ENCODE measurements around the gene SMIM27.
A peak's percentile ranks its signal among the peaks of the same experiment; 100 is the strongest.
"Not testable (repeated sequence)": the region's sequence is repeated elsewhere in the genome, so short reads cannot be mapped to it uniquely, and the experiment has no call there.

Gene SMIM27

GRCh38 chr9:32590476-32590875 lies 38.3 kb downstream of the SMIM27 start:
- peak overlapping the region; percentile 28 to 58 (median 51) for H3K27ac Mint-ChIP-seq
- H3K27me3 Mint-ChIP-seq (ENCODE audit: low read depth): no peaks in the 10 kb centered on the region
- no peaks in the 10 kb centered on the region for H3K9me3 Mint-ChIP-seq
- H3K36me3 Mint-ChIP-seq (ENCODE audit: low read depth): no peaks in the 10 kb centered on the region
- peak overlapping the region in 1 of 3 experiments; percentile 25 for H3K4me3 Mint-ChIP-seq
- H3K4me1 Mint-ChIP-seq: peaks cover 19% of the 10 kb centered on the region
- TF ChIP-seq, protein P1, sequence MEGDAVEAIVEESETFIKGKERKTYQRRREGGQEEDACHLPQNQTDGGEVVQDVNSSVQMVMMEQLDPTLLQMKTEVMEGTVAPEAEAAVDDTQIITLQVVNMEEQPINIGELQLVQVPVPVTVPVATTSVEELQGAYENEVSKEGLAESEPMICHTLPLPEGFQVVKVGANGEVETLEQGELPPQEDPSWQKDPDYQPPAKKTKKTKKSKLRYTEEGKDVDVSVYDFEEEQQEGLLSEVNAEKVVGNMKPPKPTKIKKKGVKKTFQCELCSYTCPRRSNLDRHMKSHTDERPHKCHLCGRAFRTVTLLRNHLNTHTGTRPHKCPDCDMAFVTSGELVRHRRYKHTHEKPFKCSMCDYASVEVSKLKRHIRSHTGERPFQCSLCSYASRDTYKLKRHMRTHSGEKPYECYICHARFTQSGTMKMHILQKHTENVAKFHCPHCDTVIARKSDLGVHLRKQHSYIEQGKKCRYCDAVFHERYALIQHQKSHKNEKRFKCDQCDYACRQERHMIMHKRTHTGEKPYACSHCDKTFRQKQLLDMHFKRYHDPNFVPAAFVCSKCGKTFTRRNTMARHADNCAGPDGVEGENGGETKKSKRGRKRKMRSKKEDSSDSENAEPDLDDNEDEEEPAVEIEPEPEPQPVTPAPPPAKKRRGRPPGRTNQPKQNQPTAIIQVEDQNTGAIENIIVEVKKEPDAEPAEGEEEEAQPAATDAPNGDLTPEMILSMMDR (IDR thresholded peaks at IDR 0.05; ENCODE audit: unreplicated experiment in 3 of 3): no peak

GRCh38 chr9:32590898-32591297 lies 38.8 kb downstream of the SMIM27 start:
- peaks cover 19% of the 10 kb centered on the region for H3K4me1 Mint-ChIP-seq
- H3K36me3 Mint-ChIP-seq (ENCODE audit: low read depth): no peaks in the 10 kb centered on the region
- H3K27me3 Mint-ChIP-seq (ENCODE audit: low read depth): no peaks in the 10 kb centered on the region
- H3K27ac Mint-ChIP-seq: peak overlapping the region; percentile 28 to 58 (median 51)
- H3K4me3 Mint-ChIP-seq: no peak overlapping the region
- H3K9me3 Mint-ChIP-seq: no peaks in the 10 kb centered on the region
- TF ChIP-seq, protein P1 (IDR thresholded peaks at IDR 0.05; ENCODE audit: unreplicated experiment in 3 of 3): no peak

DNA sequence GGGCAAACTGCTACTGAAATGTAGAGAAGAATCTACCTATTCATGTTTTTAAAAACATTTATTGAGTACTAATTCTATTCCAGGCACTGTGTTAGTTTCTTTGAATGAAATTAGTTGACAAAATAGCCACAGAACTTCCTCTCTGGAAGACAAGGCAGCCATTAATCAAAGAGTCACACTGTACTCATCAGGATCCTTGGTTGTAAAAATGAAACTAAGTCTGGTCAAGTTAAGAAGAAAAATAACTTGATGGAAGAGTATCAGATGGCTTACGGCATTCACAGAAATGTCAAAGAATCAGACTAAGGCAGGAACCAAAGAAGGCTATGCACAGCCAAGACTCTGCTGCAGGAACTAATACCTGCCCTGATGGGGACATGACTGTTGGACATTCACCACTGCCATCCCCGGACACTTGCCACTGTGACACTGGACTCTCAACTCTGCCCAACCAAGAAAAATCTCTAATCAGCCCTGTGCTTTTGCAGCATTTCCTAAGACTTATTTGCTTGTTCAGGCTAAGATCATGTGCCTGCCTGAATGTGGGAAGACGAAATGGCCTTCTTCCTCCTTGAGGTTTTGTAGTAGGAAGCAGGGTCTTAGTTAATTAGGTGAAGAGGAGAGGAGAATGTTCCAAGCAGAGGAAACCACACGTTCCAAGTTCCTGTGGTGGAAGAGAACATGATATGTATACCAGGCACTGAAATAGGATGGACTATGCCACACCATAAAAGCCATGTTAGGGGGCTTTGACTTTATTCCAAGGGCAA lies 44.2 kb downstream of the SMIM27 start:
- H3K27ac Mint-ChIP-seq: no peak overlapping the region
- H3K27me3 Mint-ChIP-seq (ENCODE audit: low read depth): peaks cover 5% of the 10 kb centered on the region
- TF ChIP-seq, protein P1 (IDR thresholded peaks at IDR 0.05; ENCODE audit: unreplicated experiment in 3 of 3): no peak
- peaks cover 11% of the 10 kb centered on the region for H3K9me3 Mint-ChIP-seq
- H3K4me3 Mint-ChIP-seq: no peak overlapping the region
- H3K4me1 Mint-ChIP-seq: no peaks in the 10 kb centered on the region
- H3K36me3 Mint-ChIP-seq (ENCODE audit: low read depth): no peaks in the 10 kb centered on the region

DNA sequence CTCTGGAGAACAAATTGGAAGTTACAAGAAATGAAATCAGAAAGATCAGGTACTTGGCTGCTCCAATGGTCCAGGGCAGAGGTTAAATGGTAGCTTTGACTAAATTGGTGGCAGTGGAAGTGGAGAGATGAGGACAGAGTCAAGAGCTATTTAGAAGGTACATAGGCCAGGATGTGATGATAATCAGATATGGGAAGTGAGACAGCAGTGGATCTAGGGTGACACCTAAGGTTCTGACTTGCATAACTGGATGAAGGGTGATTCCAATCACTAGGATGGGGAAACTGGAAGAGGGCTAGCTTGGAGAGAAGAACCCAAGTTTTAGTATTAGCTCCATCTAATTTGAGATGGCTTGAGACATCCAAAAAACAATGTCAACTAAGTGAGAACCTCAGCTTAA lies 44.8 kb downstream of the SMIM27 start:
- no peak overlapping the region for H3K4me3 Mint-ChIP-seq
- peaks cover 11% of the 10 kb centered on the region for H3K9me3 Mint-ChIP-seq
- no peak overlapping the region for H3K27ac Mint-ChIP-seq
- no peaks in the 10 kb centered on the region for H3K36me3 Mint-ChIP-seq (ENCODE audit: low read depth)
- peaks cover 9% of the 10 kb centered on the region for H3K27me3 Mint-ChIP-seq (ENCODE audit: low read depth)
- TF ChIP-seq, protein P1 (IDR thresholded peaks at IDR 0.05; ENCODE audit: unreplicated experiment in 3 of 3): no peak
- H3K4me1 Mint-ChIP-seq: peaks cover under 1% of the 10 kb centered on the region

DNA sequence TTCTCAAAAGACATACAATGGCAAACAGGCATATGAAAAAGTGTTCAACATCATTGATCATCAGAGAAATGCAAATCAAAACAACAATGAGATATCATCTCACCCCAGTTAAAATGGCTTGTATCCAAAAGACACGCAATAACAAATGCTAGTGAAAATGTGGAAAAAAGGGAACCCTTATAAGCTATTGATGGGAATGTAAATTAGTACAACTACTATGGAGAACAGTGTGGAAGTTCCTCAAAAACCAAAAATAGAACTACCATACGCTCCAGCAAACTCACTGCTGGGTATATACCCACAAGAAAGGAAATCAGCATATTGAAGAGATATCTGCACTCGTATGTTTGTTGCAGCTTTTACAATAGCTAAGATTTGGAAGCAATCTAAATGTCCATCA lies 46.9 kb downstream of the SMIM27 start:
- not testable (repeated sequence) for H3K4me3 Mint-ChIP-seq; H3K27ac Mint-ChIP-seq; H3K36me3 Mint-ChIP-seq (ENCODE audit: low read depth); H3K27me3 Mint-ChIP-seq (ENCODE audit: low read depth)
- peaks cover 14% of the 10 kb centered on the region for H3K4me1 Mint-ChIP-seq
- peaks cover 11% of the 10 kb centered on the region for H3K9me3 Mint-ChIP-seq
